ENCODE measurements around the gene CLSTN2.

GRCh38 chr3:140164922-140165590, 230.1 kb downstream of the CLSTN2 start:
- no peak for TF ChIP-seq GABPA (IDR thresholded peaks at IDR 0.05 in 1 of 2, conservative IDR thresholded peaks at IDR 0.05 in 1 of 2)
- TF ChIP-seq, protein P1, sequence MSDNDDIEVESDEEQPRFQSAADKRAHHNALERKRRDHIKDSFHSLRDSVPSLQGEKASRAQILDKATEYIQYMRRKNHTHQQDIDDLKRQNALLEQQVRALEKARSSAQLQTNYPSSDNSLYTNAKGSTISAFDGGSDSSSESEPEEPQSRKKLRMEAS (IDR thresholded peaks at IDR 0.05) = no peak
